Upper lobe of right lung (tissue), 1 donor: Measurements from ENCODE around the gene CDT1. TPM values are rescaled to one million over a fixed set of nuclear protein-coding genes. Genes with fewer than 3 reads are reported as not detected.

Experiments
- ATAC-seq: fragments of 200-7000 bp; cut with Tn5 transposase; one replicate; pipeline ENCODE4 v1.9.1; 2020; ENCODE audit warnings: mild to moderate bottlenecking, moderate library complexity
- DNase-seq: peaks from one replicate; pipeline ENCODE4 v3.0.0-alpha.2; 2020
- H3K27ac ChIP-seq: fragments of 200-600 bp; one replicate; pipeline ENCODE4 v1.8.0; 2022
- H3K27me3 ChIP-seq: fragments of 200-600 bp; one replicate; pipeline ENCODE4 v1.8.0; 2022; ENCODE audit warnings: mild to moderate bottlenecking
- H3K36me3 ChIP-seq: fragments of 200-600 bp; one replicate; pipeline ENCODE4 v1.8.0; 2022
- H3K4me1 ChIP-seq: fragments of 200-600 bp; one replicate; pipeline ENCODE4 v1.8.0; 2022
- H3K4me3 ChIP-seq: fragments of 200-600 bp; one replicate; pipeline ENCODE4 v1.8.0; 2022; ENCODE audit warnings: mild to moderate bottlenecking
- H3K9me3 ChIP-seq: fragments of 200-600 bp; one replicate; pipeline ENCODE4 v1.8.0; 2022
- intact Hi-C: fragments of 100-400 bp; cut with DNase I; formaldehyde crosslinking; loops from one replicate; pipeline ENCODE4 v1.11.0; 2022
- total RNA-seq: library from RNA; stranded (reverse); fragmentation: NEBNext Ultra II Directional; extraction: Animal tissue kit (Norgen Biotek cat#: 25700); gene quantifications from one replicate; pipeline ENCODE4 v1.2.1, GENCODE V29; 2021
- TF ChIP-seq, protein P1 (sequence below): fragments of 200-600 bp; IDR thresholded peaks from one replicate; pipeline ENCODE4 v1.8.0; 2022; ENCODE audit warnings: antibody characterized with exemption
- donor health status: DM: no; HTN: yes; CAD: no; lungs with severe emphysema.

Gene CDT1
- total RNA-seq, 1 donor from 2014 or later = 1.0 TPM

DNA sequence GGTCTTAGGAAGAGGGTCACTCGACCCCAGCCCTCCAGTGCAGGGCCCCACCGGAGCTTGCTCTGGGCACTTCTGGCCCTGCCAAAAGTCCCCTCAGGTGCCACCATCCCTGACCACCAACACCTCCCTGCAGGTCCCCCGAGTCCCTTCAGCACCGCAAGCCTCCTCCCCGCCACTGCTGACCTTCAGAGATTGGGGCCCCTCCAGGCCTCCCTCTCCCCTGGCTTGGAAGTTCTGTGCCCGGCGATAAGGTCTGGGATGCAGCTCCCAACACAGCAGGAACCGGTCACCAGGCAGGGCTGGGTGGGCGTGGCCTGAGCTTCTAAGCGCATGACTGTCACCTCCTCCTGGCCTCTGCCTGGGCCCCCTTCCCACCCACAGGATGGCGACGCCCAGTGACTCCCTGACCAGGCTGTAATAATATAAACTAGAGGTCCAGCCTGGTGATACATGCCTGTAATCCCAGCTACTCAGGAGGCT lies 29.7 kb upstream of the CDT1 start:
- no peaks in the 10 kb centered on the region for H3K27me3 ChIP-seq
- intact Hi-C loops = no loop called here
- H3K27ac ChIP-seq = peak overlapping the region; percentile 80
- H3K4me3 ChIP-seq = no peak overlapping the region
- peak; percentile 88 for DNase-seq
- no peaks in the 10 kb centered on the region for H3K36me3 ChIP-seq
- ATAC-seq = peak; percentile 65
- no peaks in the 10 kb centered on the region for H3K9me3 ChIP-seq
- TF ChIP-seq, protein P1, sequence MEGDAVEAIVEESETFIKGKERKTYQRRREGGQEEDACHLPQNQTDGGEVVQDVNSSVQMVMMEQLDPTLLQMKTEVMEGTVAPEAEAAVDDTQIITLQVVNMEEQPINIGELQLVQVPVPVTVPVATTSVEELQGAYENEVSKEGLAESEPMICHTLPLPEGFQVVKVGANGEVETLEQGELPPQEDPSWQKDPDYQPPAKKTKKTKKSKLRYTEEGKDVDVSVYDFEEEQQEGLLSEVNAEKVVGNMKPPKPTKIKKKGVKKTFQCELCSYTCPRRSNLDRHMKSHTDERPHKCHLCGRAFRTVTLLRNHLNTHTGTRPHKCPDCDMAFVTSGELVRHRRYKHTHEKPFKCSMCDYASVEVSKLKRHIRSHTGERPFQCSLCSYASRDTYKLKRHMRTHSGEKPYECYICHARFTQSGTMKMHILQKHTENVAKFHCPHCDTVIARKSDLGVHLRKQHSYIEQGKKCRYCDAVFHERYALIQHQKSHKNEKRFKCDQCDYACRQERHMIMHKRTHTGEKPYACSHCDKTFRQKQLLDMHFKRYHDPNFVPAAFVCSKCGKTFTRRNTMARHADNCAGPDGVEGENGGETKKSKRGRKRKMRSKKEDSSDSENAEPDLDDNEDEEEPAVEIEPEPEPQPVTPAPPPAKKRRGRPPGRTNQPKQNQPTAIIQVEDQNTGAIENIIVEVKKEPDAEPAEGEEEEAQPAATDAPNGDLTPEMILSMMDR = no peak
- peaks cover 68% of the 10 kb centered on the region for H3K4me1 ChIP-seq

DNA sequence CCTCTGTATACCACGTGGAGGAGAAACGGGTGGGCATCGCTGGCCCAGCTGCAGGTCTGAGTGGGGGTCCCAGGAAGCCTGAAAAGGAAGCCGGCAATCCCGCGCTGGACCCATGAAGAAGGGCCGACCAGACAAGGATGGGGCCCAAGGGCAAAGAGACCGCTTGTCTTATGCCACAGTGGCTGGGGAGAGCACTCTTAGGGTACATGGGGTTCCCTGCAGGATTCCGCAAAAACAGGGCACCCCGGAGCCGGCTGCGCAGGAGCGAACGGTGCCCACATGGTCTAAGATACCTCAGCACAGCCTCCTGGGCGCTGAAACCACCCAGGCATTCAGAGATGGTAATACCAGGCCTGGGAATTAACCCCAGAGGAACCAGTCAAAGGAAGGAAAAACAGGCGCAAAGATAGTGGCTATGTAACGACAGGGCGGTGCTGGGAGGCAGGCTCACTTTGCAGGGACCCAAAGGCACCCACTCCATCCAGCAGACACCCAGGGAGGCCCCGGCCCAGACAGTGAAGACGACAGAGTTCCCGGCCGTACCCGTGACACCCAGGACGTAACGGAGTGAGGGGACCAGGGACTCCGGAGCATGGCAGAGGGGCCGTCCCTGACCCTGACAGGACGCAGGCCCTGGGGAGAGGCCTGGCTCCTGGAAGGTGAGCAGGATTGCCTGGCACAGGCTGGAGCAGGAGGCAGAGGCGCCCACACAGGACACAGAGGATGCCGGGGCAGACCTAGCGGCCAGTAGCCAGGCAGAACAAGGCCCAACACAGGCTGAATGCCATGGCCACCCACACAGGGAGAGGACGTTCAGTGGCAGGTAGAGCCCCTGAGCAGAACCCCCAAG lies 28.8 kb upstream of the CDT1 start:
- DNase-seq = no peak
- peak overlapping the region; percentile 60 for H3K27ac ChIP-seq

DNA sequence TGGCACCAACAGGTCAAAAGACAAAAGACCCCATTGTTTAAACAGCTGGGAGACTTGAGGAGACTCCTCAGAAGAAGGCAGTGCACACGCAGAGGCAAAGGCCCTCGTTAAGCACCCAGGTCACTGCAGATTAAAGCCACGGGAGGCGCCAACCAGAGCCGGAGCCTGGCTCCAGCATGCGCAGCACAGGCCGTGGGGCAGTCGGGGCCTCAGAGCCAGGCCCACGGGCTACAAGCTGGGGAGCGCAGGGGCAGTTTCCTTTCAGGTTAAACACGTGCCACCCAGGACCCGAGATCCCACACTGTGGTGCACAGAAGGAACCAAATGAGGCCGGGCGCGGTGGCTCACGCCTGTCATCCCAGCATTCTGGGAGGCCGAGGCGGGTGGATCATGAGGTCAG lies 27.8 kb upstream of the CDT1 start:
- intact Hi-C loops = no loop called here
- no peak overlapping the region for H3K27ac ChIP-seq

More for the DNA sequence above, 28.8 kb upstream of the CDT1 start:
- Histone ChIP-seq H3K27me3 (no peaks in the 10 kb centered on the region), H3K4me3 (no peak overlapping the region), H3K4me1 (peaks cover 67% of the 10 kb centered on the region), H3K36me3 (no peaks in the 10 kb centered on the region), H3K9me3 (no peaks in the 10 kb centered on the region)
- TF ChIP-seq, protein P1 = no peak
- no peak for ATAC-seq
- intact Hi-C loops = no loop called here

DNA sequence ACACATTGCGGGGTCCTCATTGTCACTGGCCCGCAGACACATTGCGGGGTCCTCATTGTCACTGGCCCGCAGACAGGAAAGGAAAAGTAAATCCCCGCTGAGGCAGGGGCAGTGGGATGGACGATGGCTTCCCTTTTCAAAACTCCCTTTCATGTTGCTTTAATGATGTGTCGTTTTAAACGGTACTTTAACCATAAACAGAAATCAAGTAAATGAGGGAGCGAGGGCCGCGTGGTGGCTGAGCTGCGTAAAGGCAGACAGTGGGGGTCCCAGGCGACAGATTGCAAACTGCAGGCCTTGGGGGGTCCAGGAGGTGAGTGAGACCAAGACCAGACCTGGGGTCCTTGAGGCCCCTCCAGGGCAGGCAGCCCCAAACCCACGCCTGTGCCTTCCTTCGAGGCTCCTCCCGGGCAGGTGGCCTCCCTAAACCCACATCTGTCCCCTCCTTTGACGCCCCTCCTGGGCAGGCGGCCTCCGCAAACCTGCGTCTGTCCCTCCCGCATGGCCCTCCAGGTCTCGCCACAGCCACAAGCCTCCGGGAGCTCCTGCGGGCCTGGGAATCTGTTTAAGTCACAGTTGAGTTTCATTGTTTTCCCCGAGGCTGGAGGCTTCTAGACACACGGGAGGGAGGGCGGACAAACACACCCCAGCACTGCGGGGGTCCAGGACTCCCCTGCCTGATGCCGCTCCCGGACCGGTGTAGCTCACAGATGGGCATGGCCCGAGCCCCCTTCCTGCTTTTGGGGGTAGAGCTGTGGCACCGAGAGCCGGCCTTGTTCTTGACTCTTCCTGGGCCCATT lies 25.9 kb upstream of the CDT1 start:
- Histone ChIP-seq H3K9me3 (no peaks in the 10 kb centered on the region), H3K27ac (no peak overlapping the region)
- no peak for ATAC-seq

More for the DNA sequence above, 27.8 kb upstream of the CDT1 start:
- Histone ChIP-seq H3K4me3 (no peak overlapping the region), H3K9me3 (no peaks in the 10 kb centered on the region), H3K27me3 (no peaks in the 10 kb centered on the region), H3K36me3 (no peaks in the 10 kb centered on the region), H3K4me1 (peaks cover 67% of the 10 kb centered on the region)
- ATAC-seq = no peak
- TF ChIP-seq, protein P1 = no peak
- no peak for DNase-seq

DNA sequence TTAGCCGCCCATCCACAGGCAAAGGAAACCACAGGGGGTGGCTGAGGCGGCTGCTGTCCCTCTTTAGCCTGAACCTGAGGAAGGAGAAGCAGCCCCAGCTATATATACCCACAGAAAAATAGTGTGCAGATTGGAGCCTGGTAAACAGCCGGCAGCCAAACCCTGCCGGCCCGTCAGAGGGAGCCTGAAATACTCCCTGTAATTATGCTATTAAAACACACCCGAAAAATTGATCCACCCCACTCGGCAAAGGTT lies 25.4 kb upstream of the CDT1 start:
- no peaks in the 10 kb centered on the region for H3K9me3 ChIP-seq
- ATAC-seq (no peak), DNase-seq (no peak)
- H3K36me3 ChIP-seq = no peaks in the 10 kb centered on the region
- H3K4me1 ChIP-seq = peaks cover 71% of the 10 kb centered on the region
- H3K27ac ChIP-seq = no peak overlapping the region
- TF ChIP-seq, protein P1 = no peak
- intact Hi-C loops = no loop called here
- H3K27me3 ChIP-seq = no peaks in the 10 kb centered on the region
- H3K4me3 ChIP-seq = no peak overlapping the region

More for the DNA sequence above, 25.9 kb upstream of the CDT1 start:
- no peak for DNase-seq
- intact Hi-C loops = no loop called here
- H3K27me3 ChIP-seq = no peaks in the 10 kb centered on the region
- TF ChIP-seq, protein P1 = no peak
- no peak overlapping the region for H3K4me3 ChIP-seq
- H3K4me1 ChIP-seq = peaks cover 71% of the 10 kb centered on the region
- no peaks in the 10 kb centered on the region for H3K36me3 ChIP-seq
